NCI-H748 (cell line): Measurements from ENCODE around the gene TNFRSF18.

Experiments used
- DNase-seq: peaks from one replicate; lab custom pipeline; 2025; ENCODE audit not compliant: unreplicated experiment; lab: John Stamatoyannopoulos, UW

The TNFRSF18 gene

DNA sequence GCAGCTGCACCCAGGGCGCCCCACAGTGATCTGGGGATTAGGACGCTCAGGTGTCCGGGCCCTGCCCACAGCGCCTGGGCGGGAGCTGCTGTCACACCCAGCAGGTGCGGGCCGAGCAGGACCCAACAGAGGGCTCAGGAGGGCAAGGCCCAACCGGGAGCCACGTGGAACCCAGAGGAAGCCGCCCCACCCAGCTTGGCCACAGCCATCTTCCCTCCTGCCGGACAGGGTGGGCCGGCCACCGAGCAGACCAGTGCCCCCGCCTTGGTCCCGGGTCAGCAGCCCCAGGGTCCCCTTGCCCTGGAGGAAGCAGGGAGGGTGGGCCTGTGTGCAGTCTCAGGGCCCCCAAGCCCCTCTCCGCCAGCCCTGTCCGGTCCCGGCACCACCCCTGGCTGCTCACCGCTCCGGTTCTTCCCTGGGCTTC, 39.0 kb downstream of the TNFRSF18 start:
- no peak for DNase-seq

DNA sequence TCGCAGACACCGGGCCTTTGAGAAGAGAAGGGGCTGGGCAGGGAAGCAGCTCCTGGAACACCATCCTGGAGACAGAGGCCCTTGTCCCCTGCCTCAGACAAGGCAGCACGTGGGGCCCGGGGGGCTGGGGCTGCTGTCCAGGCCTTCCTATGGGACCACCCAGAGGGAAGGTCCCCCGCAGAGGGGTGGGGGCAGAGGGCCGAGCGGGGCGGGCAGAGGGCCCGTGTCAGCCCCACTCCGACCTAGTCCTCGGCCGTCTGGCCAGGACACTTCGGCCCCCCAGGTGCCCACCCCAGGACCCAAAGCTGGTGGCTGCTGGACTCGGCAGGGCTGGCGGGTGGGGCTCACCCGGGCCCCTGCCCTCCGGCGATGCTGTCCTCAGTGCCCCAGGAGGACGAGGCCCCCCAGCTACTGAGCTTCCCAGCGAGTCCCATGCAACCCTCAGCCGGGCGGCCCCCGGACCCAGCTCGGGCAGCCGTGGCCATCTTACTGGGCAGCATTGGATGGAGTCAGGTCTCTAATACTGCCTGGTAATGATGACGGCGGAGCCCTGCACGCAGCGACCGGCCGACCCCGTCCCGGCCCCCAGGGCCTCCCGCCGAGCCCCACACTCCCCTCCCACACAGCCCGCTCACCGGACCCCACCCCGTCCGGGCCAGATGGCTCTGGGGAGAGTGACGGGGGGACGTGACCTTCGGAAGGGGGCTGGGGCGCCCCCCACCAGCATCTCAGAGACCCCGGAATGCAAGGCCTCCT, 39.6 kb downstream of the TNFRSF18 start:
- no peak for DNase-seq

- DNase-seq = peak; percentile 19
These were observed 40.4 kb downstream of the TNFRSF18 start for GRCh38 chr1:1165900-1166421.

DNA sequence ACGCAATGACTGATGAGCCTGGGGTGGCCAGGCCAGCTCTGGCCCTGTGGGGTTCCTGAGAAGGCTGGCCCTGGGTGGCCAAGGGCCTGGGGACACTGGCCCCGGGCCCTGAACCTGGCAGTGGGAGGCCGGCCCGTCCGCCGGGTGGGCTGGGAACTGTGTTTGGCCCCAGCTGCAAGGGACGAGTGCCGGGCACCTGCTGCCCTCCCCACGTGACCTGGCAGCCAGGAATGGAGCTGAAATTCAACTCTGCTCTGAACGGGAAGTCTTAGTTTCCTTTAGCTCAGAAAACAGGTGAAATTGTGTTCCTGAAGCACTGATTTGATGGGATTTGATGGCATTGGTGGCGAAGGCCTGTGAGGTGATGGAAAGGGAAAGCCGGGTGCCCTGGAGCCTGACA, 40.9 kb downstream of the TNFRSF18 start:
- peak; percentile 33 for DNase-seq

GRCh38 chr1:1164701-1165451, 41.5 kb downstream of the TNFRSF18 start:
- DNase-seq = peak; percentile 32

- no peak for DNase-seq
These were observed 42.1 kb downstream of the TNFRSF18 start for GRCh38 chr1:1164361-1164700.

- no peak for DNase-seq
These were observed 42.8 kb downstream of the TNFRSF18 start for GRCh38 chr1:1163538-1164070.

DNA sequence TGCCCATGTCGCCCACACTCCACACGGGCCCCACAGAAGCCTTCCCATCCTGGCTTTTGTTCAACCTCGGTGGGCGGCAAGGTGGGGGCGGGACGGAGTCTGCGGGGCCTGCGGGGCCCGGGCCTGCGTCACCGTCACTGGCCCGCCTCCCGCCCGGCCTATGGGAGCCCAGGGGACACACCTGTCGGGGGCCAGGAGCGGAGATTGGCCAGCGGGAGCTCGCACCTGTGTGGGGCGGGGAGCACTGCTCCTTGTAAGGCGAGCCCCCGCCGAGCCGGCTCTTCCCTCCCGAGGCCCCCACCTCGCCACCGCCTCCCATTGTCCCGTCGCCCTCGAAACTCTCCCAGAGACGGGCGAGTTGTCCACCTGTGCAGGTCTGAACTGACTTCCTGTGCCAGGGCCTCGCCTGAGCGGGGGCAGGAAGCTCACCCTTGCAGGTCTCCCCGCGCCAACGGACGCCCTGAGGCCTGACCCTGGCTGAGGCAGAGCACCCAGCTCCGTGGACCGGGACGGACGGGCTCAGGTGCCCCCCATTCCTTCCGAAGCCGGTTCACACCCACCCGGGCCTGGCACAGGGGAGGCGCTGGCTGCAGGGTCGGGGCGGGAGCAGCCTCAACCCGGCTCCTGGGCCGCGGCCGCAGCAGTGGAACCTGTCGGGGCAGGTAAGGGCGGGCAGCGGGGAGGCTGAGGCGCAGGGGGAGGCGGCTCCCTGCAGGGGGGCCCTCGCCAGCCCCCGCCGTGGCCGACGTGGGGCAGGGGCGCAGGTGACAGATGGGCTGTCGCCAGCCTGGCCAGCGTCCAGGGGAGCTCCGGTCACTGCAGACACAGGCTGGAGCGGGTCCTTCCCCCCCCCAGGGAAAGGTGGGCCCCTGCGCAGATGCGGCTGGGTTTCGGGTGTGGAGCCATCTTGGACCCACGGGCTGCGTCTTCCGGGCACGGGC, 43.5 kb downstream of the TNFRSF18 start:
- DNase-seq = peak; percentile 98

DNA sequence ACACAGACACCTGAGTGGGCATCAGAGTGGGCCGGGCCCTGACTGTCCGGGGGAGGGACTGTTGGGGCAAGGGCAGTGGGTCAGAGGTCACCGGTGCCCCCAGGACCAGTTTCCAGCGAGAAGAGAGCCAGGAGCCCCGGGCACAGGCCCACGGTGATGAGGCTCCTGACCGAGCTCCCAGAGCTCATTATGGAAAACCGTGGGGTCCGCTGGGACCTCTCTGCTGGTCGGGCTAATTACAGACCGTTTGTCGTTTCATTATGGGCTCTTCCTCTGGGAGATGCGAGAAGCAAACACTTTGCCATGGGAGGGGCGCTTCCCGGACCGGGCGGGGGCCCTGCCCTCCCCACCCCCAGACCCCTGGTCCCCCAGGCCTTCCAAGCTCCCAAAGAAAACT, 44.7 kb downstream of the TNFRSF18 start:
- peak; percentile 48 for DNase-seq

DNA sequence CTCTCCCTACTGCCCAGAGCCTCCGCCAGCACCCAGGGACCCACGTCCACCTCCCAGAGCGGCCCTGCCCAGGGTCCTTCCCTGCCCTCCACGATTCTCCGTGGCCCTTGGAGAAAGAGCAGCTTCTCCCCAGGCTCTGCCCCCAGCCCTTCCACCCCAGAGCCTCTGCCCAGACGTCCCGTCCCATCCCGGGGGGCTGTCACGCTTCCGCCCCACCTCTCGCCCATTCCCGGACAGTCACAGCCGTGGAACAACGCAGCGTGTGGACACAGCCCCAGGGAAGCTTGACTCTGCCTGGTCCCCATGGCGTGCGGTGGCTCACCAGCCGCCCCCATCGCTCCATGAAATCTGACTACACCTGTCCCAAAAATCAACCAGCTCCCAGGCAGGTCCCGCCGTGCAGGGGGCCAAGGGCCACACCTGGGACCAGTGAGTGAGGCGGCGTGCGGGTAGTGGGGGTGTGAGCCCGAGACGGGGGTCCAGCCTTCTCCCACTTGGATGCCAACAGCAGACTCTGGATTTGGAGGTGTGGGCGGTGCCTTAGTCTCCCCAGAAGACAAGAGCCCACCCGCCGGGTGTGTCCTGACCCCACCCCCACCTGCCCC, 45.2 kb downstream of the TNFRSF18 start:
- DNase-seq = no peak

DNA sequence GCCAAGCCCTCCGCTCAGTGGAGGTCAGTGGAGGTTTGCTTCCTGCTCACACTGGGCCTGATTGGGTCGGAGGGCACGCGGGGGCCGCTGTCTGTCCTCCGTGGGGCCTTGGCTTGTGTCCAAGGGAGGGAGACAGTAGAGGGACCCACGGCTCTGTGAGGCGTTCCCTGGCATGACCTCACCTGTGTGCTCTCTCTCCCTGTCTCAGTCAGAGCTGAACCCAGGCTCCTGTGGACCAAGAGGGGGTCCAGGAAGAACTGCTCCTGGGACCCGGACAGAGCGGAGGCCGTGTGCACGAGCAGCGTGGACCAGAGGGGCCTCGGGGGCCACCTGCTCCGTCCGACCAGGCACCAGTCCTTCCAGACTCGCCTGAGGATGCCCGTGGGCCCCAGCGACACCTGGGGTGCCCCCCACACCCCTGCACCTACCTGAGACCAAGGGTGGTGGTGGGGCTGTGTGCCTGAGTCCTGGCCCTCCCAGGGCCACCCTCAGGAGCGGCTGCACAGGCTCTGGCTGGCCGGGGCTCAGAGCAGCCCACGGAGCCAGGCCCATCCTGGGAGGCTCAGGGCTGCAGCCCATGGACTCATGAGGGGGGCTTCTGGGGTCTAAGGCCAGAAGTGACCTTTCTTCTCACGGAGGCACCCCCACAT, 46.0 kb downstream of the TNFRSF18 start:
- no peak for DNase-seq

GRCh38 chr1:1157914-1158710, 48.3 kb downstream of the TNFRSF18 start:
- DNase-seq = peak; percentile 45

- no peak for DNase-seq
These were observed 48.9 kb downstream of the TNFRSF18 start for GRCh38 chr1:1157426-1157913.

DNA sequence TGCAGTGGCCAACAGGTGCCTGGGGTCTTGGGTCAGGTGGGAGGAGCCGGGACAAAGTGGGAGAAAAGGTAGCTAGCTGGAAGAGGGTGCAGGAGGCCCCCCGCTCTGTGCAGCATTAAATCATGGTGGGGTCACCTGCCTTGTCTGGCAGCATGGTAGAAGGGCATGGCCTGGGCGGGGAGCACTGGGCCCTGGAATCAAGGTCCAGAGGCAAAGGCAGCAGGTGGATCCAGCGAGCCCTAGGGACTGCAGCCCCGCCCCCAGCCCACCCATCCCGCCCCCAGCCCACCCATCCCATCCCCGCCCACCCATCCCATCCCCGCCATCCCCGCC, 49.4 kb downstream of the TNFRSF18 start:
- DNase-seq = no peak

DNA sequence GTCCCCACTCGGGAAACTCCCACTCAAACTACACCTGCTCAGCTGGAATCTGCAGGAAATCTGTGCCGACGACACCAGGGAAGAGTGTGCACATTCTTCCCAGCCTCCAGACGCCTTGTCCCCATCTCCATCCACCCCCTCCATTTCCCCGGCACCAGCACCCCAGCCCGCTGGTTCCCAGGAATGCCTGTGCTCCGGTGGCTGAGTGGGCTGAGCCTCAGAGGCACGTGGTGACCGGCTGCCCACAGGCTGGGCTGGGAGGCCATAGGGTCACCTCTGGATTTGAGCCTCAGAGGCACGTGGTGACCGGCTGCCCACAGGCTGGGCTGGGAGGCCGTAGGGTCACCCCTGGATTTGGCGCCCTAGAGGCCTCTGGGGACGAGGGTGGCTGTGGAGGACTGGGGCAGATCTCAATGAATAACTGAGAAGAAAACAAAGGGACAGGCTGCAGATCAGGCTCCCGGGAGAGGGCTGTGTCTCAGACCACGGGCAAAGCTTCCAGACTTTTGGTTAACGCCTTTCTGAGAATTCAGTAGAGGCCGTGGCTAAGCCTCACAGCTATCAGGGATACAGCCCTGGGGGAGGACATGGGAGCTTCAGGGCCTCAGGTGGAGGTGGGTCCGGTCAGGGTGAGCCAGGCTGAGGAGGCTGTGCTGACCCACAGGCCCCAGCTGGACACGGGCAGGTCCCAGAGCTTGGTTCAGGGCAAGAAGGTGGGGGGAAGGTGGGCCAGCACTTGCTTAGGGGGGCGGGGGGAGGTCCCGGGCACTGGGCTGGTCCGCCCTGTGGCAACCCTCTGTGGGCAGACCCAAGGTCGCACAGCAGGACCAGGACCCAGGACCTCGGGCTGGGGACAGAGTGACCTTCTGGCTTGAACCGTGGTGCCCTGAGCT, 50.0 kb downstream of the TNFRSF18 start:
- no peak for DNase-seq

DNA sequence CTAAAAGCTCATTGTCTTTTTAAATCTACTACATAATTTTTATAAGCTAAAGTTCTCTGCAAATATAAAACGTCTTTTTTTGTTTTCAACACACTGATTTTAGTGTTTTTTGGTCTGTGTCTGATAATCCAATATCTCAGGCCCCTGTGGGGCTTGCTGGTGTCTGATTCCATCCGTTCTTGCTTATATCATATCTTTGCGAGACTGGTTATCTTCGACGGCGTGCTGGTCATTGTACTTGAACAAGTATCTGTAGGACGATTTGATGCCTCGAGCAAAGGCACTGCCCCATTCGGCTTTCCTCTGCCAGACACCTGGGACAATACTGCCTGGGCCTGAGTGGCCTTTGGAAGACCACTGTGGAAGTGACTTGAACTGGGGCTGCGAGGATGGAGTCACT, 51.1 kb downstream of the TNFRSF18 start:
- no peak for DNase-seq

DNA sequence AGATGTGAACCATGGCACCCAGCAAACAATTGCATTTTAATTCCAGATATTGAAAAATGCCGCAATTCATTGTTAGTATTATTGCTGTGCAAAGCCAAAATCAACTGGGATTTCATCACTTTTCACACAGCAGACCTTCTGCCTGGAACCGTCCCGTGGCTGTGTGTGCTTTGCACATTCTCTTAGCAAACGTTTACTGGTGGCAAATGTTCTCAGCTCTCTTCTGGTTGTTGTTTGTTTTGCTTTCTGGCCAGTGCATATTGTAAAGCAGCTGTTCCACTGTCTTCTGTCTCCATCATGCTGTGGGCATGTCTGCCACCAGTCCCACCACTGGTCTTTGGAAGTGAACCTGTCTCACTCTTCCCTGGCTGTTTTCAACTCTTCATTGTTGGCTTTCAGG, 52.5 kb downstream of the TNFRSF18 start:
- no peak for DNase-seq
